NOMO-1 treated with dmso at 0.1 percent for 144 hours (cell line): ENCODE measurements around the gene PIP5KL1.

Experiments used
- DNase-seq: peaks from one replicate; lab custom pipeline; 2025; ENCODE audit not compliant: unreplicated experiment; lab: John Stamatoyannopoulos, UW

Gene PIP5KL1

DNA sequence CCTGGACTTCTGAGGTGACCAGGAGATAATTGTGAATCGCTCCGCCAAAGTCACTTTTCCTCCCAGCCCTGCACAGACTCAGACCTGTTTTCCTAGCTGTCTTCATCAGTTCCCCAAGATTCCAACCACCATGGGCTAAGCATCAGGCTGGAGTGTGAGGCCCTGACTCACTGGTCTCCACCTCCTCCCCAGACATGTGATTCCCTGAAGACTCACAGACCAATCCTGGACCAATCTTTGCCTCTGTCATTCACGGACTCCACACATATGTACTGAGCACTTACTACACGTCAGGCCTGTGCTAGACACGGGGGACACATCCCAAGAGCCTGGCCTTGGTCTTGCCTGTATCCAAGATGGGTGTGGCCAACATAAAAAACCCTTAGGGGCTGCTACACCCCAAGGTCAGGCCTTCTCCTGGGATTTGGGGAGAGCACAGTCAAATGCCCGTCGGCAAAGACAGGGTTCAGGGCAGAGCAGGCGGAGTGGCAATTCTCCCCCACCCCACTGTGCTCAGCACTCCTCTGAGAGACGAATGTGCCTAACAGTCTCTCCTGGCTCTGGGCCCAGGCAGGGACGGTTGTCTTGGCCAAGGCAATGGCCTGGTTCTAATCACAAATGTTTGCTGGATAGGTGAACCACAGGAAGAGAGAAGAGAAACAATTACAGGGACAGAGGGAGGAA is 38.3 kb upstream of the PIP5KL1 start:
- no peak for DNase-seq

DNA sequence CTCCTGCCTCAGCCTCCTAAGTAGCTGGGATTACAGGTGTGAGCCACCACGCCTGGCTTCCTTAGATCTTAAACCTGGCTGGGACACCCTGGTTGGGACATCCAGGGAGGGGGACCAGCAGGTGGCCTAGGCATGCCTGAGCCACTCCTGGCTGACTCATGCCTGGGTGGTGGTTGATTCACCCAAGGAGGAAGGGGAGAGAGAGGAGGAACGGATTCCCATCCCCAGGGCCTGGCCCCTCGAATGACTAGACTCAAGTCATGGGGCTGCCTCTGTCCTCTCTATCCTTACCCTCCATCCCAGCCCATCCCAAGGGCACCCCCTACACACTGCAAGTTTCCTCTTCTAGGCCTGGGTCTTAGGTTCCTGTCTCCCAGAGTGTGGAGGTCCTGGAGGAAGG is 37.5 kb upstream of the PIP5KL1 start:
- DNase-seq = no peak

DNA sequence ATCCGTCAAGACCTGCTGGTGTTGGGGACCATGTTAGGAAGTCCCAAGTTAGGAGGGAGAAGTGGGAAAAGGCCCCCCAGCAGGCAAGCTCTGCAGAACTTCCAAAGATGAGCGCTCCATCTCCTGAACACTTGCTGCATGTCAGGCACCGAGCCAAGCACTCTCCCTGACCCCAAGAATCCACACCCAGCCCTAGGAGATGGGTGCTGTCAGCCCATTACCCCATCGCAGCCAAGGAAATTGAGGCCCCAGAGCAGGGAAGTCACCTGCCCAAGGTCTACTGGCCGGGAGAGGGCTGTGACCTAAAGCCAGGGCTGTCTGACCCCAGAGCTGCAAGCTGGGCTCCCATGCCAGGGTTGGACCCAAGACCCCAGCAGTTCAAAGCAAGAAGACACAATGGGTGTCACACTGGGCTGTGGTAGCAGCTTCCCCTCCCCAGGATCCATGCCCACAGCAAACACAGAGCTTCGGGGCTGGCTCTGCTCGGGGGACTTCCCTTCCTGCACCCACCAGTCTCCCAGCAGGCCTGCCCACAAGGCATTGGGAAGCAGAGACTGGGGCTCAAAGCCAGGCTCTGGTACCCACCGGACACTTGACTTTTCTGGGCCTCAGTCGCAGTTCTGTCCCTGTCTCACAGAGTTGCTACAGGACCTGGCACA is 36.7 kb upstream of the PIP5KL1 start:
- DNase-seq = no peak

DNA sequence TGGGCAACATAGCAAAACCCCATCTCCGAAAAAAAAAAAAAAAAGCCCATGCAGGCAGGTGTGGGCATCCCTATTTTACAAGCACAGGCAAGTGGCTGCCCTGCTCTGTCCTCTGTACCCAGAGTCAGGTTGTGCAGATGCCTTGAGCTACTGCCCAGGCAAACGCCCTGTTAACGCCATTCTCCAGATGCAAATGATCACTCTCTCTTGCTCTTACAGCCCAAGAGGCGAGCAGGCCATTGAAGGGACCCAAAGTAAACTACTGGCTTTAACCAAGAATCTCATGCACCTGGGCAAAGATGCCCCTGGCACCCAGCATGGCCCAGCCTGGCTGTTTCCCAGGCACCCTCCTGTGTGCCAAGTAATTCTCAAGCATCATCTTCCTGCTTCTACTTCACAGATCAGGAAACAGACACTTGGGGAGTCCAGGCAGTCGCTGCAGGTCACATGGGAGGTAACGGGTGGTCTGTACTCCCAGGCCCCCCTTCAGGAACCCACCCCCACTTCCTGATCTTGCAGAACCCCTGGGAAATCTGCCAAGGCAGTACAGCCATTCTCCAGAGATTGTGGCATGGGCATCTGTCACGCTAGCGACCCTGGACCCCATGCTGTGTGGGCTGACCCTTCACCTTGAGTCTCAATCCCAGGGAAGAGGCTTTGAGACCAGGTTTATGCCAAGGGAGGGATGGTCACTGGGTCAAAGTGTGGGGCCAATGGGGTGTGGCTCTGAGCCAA is 36.0 kb upstream of the PIP5KL1 start:
- DNase-seq = no peak

- no peak for DNase-seq
These were observed 35.4 kb upstream of the PIP5KL1 start for GRCh38 chr9:127965953-127966352.

DNA sequence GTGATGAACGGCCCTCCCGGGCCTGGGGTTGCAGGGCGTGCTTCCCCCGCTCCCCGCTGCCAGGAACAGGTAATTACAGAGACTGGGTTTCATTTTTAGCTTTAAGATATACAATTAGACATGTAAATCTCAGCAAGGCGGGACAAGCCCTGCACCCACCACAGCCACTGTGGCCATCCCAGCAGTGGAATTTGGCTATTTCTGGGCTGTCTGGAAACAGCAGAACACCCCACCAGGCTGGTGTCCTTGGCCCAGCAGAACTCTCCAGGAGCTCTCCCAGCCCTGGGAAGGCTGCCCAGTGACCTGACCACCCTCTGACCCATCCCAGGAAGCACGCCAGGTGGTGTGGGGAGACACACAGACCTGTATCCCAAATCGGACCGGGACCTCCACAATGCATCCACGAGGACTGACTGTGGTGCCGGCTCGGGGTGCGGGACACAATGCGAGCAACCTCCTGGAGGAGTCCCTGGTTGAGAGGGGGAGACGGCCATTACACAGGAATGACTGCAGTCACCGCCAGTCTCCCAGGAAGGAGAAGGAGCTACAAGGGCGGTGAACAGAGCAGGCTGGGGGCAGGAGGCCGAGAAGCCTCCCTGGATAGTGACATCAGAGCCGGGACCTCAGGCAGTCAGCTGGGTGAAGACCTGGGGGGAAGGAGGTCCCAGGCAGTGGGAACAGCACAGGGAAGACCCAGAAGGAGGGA is 32.9 kb upstream of the PIP5KL1 start:
- no peak for DNase-seq

- DNase-seq = no peak
These were observed 32.4 kb upstream of the PIP5KL1 start for GRCh38 chr9:127963041-127963358.

GRCh38 chr9:127962278-127962677 is 31.7 kb upstream of the PIP5KL1 start:
- DNase-seq = no peak

DNA sequence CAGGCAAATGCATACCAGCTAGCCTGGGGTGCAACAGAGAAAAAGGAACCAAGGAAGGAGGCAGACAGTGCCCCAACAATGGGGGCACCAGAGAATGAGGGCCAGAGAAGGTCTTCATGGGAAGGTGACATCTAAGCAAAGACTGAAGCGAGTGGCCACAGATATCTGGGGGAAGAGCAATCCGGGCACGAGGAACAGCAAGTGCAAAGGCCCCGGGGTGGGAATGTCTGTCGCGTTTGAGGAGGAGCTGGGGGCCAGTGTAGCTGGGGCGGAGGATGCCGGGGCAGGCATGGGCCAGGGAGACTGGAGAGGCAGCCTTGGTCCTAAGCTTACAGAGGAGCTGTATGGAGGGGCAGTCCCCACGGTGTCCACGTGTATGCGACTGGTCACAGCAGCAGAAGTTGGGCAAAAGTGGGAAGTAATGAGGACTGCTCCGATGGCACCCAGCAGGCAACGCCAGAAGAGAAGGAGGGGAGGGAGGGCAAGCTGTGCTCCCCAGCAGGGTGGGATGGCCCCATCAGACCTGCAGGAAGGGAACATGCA is 31.1 kb upstream of the PIP5KL1 start:
- DNase-seq = no peak

GRCh38 chr9:127961155-127961490 is 30.5 kb upstream of the PIP5KL1 start:
- DNase-seq = no peak

DNA sequence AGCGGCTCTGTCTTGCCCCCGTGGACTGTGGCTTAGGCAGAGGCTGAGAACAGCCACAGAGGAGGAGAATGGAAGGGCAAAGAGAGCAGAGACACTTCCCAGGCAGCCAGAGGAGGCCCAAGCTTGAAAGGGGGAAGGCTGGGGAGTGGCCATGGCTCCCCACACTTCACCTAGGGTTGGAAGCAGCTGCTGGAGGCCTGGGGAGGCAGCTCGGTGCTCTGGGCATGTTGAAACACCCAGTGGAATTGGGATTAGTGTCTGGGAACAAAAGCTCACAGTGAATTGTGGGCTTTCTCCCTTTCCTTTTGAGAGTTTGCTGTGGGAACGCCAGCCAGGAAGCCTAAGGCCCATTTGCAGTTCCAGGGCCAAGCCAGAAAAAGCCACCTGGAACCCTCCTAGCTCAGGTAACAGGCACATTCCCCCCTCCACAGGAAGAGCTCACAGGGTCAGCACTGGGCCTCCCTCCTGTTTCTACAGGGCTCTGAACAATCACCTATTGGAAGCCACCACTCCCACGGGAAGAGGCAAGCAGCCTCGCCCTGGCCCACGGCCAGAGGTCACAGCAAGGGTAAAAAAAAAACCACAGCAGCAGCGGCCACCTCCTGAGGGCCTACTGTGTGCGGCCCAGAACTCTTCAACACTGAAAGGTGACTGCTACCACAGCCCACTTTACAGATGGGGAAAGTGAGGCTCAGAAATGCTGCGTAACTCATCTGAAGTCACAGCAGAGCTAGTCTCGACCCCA is 30.0 kb upstream of the PIP5KL1 start:
- no peak for DNase-seq

DNA sequence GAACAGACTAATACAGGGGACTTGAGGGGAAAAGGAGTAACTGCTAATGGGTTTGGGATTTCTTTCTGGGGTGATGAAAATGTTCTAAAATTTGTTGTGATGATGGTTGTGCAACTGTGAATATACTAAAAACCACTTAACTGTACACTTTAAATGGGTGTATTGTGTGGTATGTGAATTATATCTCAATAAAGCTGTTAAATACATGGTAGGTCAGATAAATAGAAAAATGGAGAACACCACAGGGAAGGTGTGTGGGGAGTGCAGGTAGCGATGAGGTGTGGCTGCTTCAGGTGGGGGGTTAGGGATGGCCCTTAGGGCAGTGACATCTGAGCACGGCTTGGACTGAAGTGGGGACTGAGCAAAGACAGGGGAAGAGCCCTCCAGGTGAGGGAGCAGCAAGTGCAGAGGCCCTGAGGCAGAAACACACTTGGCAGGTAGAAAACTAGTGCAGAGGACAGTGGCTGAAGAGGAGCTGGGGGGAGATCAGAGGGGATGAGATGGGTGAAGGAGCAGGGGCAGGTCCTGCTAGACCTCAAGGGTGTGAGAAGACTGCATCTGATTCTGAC is 29.3 kb upstream of the PIP5KL1 start:
- no peak for DNase-seq

GRCh38 chr9:127959398-127959797 is 28.8 kb upstream of the PIP5KL1 start:
- no peak for DNase-seq

- no peak for DNase-seq
These were observed 28.2 kb upstream of the PIP5KL1 start for GRCh38 chr9:127958728-127959127.

GRCh38 chr9:127955294-127956015 is 24.9 kb upstream of the PIP5KL1 start:
- DNase-seq = no peak

GRCh38 chr9:127954831-127955293 is 24.3 kb upstream of the PIP5KL1 start:
- DNase-seq = no peak

DNA sequence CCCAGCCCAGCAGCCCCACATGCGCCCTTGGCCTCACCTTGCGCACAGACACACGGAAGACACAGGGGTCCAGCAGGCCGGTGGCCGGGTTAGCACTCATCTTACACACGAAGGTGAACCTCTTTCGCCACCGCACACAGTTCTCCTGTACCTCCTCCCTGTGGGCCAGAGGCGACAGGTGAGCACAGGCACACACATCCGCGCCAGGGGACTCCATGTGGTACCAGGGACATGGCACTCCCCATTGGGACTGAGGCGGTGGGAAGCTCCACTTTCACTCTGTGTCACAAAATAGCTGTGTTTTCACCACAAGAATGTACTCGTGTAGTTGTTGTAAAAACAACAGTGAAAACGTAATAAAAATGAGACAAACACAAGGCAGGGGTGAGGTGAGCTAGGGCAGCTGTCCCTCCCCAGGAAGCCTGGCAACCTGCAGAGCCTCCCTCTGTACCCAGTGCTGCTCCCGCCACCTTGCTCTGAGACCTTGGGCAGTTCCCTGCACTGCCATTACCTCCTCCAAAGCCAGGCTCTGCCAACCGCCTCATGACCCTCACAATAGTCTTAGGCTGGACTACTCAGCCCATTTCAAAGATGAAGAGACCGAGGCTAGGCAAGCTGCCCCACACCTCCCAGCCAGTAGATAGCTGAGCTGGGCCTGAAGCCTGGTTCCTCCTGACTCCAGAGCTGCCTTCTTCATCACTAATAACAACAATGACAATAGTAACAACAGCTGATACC is 23.4 kb upstream of the PIP5KL1 start:
- no peak for DNase-seq

DNA sequence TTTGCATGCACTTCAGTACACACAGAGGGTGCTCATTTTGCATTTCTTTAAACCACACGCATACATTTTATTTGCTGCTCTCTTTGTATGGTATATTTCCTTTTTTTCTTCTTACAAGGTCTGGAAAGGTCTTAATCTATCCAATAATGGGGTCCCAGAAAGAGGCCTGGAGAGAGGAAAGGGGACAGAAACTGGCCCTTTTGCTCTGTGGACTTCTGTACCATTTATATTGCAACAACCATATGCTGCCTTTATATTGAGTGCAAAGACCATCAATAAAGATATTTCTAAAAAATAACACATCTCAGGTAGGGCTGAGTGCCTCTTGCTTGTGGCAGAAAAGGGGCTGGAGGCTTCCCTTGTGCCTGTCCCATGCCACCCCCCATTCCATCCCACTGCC is 22.6 kb upstream of the PIP5KL1 start:
- DNase-seq = no peak
